NCI-H446 (cell line): Measurements from ENCODE around the gene ANKRD36.
A peak's percentile ranks its signal among the peaks of the same experiment; 100 is the strongest.
"Not testable (repeated sequence)": the region's sequence is repeated elsewhere in the genome, so short reads cannot be mapped to it uniquely, and the experiment has no call there.

Source experiments
- DNase-seq, 2 experiments: peaks; one replicate each; lab custom pipeline; 2025; lab: John Stamatoyannopoulos, UW

ANKRD36 gene

GRCh38 chr2:97113050-97113881 is at the start of gene ANKRD36:
Gene ANKRD36 (plus strand): TSS chr2:97113153. CDS start chr2:97113740, 587 bp downstream.
- DNase-seq: not testable (repeated sequence)

GRCh38 chr2:97066030-97066429 is 46.9 kb upstream of the ANKRD36 start:
- DNase-seq: not testable (repeated sequence)

- DNase-seq: no peak
Observed at GRCh38 chr2:97067279-97068004, 45.5 kb upstream of the ANKRD36 start.

- DNase-seq: no peak
Observed at GRCh38 chr2:97068074-97068473, 44.9 kb upstream of the ANKRD36 start.

DNA sequence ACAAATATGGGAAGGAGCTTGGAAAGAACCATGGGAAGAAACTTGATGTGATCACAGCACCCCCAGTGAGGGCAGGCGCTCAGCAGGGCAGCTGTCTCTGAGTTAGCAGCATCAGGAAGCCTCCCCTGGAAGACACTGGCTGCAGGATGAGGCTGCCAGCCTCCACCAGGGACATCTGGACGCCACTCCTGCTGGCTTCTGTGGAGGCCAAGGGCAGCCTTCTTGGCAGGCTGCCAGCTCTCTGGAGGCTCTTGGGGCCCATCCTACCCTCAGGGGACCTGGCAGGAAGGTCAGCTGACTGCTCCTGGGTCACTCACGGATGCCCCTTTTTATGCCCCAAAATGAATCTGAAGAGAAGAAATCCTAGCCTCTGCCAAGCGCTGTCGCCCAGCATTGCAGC is 44.2 kb upstream of the ANKRD36 start:
- peak in 1 of 2 experiments; percentile 17 for DNase-seq

DNA sequence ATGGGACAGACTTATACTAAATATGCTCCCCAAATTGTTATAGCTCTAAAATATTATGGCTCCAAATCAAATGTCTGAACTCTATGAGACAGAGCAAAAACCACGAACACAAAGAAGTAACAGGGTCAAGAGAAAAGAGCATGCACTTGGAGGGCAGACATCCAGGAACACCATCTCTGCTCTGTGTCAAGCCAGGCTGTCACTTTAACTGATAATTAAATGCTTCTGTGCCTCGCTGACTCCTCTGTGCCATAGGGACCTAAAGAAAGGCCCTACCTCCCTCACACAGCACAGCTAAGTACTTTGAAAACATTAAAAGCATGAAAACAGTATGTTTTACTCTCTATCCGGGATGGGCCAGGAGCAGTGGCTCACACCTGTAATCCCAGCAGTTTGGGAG is 42.0 kb upstream of the ANKRD36 start:
- not testable (repeated sequence) for DNase-seq

- not testable (repeated sequence) for DNase-seq
Observed at GRCh38 chr2:97077213-97077612, 35.7 kb upstream of the ANKRD36 start.

DNA sequence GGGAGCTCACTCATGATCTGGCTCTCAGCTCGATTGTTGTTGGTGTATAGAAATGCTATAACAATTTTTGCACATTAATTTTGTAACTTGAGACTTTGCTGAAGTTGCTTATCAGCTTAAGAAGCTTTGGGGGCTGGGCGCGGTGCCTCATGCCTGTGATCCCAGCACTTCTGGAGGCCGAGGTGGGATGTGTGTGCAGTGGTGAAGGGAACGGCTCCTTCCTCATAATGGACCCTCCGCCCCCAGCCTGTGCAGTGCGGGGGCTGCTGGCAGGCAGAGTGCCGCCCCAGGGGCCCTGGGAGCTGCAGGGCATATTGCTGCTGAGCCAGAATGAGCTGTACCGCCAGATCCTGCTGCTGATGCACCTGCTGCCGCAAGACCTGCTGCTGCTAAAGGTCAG is 32.1 kb upstream of the ANKRD36 start:
- DNase-seq: not testable (repeated sequence)

GRCh38 chr2:97082206-97082605 is 30.7 kb upstream of the ANKRD36 start:
- peak in 1 of 2 experiments; percentile 3 for DNase-seq

DNA sequence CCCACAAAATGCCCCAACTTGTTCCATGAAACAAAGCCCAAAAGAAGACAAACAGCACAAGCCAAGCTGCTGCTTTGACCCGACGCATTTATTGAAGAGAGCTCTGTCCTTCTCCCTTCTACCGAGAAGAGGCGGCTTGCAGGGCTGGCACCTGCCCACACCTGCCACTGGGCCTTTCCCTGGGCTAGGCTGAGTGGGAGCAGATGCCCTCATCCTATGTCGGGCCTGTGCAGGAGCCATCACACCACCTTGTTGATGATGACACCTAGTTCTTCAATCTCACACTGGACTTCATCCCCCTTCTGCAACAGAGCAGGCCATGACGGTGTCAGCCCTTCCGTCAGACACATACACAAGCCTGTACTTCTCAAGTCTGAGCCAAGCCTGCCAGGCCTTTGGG is 29.4 kb upstream of the ANKRD36 start:
- DNase-seq: not testable (repeated sequence)

DNA sequence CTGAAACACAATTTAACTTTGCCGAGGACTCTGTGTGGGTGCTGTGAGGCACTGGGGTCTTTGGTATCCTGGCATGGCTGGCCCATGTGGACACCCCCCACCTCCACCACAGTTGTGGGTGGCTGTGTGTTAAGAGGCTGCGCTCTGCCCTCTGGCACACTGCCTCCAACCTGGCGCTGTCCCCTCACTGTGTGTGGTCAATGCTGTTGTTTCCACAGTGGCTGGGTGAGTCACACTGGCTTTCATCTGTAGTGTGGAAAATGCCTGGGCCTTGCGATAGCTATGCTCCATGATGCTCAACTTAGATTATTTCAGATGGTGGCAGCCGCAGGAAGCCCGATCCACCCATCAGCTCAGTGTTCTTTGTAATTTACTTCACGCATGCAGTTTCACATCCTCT is 27.9 kb upstream of the ANKRD36 start:
- DNase-seq: not testable (repeated sequence)

DNA sequence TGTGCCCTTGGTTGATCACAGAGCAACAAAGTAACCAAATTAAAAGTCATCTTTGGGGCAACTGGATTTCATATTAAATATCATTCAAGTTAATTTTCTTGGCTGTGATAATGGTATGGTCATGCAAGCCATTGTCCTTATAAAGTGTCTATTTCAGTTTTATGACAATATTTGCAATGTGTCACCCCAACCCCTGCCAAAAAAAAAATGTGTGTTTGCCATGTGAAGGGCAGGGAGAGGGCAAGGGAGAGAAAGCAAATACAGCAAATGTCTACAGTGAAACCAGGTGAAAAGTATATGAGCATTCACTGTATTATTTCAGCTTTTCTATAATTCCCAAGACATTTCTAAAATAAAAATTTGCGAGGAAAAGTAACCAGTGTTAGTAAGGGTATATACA is 24.2 kb upstream of the ANKRD36 start:
- DNase-seq: not testable (repeated sequence)

- not testable (repeated sequence) for DNase-seq
Observed at GRCh38 chr2:97092946-97093345, 20.0 kb upstream of the ANKRD36 start.

GRCh38 chr2:97093983-97094771 is 18.8 kb upstream of the ANKRD36 start:
- DNase-seq: not testable (repeated sequence)

DNA sequence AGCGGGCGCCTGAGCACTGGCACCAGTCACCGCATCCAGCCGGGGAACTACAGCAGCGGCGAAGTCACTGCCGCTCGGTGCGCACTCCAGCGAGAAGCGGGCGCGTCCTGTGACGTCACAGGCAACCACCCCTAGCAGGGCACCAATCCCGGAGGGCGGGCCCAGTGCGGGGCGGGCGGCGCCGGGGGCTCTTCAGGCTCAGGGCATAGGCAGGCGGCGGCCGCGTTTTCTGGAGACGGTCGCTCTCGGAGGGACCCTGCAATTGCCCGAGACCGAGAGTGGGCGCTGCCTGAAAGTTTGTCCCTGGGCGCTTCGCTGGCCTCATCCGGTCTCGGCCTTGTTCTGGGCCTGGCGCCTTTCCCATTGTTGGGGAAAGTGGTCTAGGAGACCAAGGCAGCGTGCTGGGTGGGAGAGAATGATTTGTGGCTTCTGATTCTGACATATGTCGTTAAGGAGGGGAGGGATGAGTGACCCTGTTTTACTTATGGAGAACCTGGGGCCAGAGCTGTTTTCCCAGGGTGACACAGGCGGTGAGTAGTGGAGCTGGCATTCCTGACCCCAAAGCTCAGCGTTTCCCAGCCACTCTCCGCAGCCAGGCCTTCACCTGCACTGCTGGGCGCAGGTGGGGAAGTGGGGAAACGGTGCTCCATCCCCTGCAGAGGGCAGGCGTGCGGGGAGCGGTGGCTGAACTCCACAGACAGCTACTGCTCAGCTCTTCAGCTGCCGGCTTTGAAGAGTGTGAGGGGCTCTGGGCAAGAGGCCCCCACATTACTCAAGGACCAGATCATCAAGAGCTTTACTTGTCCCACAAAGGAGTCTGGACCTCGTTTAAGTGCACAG is 18.0 kb upstream of the ANKRD36 start, which contains the start of gene FAHD2B:
TSS of gene FAHD2B (minus strand) at position 111 of the 840 bp plus-strand sequence. CDS start 3,176 bp downstream, outside the sequence.
- DNase-seq: peak; percentile 33 to 58

- no peak for DNase-seq
Observed at GRCh38 chr2:97095661-97096060, 17.3 kb upstream of the ANKRD36 start.

GRCh38 chr2:97098786-97099372 is 14.1 kb upstream of the ANKRD36 start:
- not testable (repeated sequence) for DNase-seq

- DNase-seq: not testable (repeated sequence)
Observed at GRCh38 chr2:97106878-97107277, 6.1 kb upstream of the ANKRD36 start.

DNA sequence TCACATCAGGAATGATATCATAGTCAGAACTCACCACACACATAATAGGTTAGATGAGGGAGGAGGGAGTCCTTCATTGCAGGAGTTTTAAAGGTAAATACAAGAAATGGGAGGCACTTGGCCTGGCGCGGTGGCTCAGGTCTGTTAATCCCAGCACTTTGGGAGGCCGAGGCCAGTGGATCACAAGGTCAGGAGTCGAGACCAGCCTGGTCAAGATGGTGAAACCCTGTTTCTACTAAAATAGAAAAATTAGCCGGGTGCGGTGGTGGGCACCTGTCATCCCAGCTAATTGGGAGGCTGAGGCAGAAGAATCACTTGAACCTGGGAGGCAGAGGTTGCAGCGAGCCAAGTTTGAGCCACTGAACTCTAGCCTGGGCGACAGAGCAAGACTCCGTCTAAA is 1.7 kb upstream of the ANKRD36 start:
- DNase-seq: not testable (repeated sequence)

- not testable (repeated sequence) for DNase-seq
Observed at GRCh38 chr2:97112320-97113049, 468 bp upstream of the ANKRD36 start.
